Esophagus (tissue), 2 donors: ENCODE results near the gene EPB41L4A. TPM values are rescaled to one million over a fixed set of nuclear protein-coding genes. Genes with fewer than 3 reads are reported as not detected.

Experiments
- H3K27ac ChIP-seq, 2 donors: one replicate each; pipeline ENCODE4 v1.5.1; 2013; ENCODE audit warnings: low read depth in 2 of 2, mild to moderate bottlenecking in 2 of 2, inconsistent platforms in 1 of 2, low read length in 1 of 2, moderate library complexity in 1 of 2
- H3K27me3 ChIP-seq, 2 donors: one replicate each; pipeline ENCODE4 v1.6.1; 2013; ENCODE audit warnings: low read length in 2 of 2, control low read depth in 1 of 2, mild to moderate bottlenecking in 1 of 2; ENCODE audit not compliant: insufficient read depth in 2 of 2, control insufficient read depth in 1 of 2
- H3K36me3 ChIP-seq, 2 donors: one replicate each; pipeline ENCODE4 v1.6.1; 2013; ENCODE audit warnings: low read length in 1 of 2; ENCODE audit not compliant: control insufficient read depth in 2 of 2, insufficient read depth in 2 of 2
- H3K4me1 ChIP-seq, 2 donors: one replicate each; pipeline ENCODE4 v1.6.1; 2013; ENCODE audit warnings: low read length in 1 of 2; ENCODE audit not compliant: control insufficient read depth in 2 of 2, insufficient read depth in 2 of 2
- H3K4me3 ChIP-seq, 2 donors: one replicate each; pipeline ENCODE4 v1.5.1; 2013; ENCODE audit warnings: low read length in 2 of 2, mild to moderate bottlenecking in 2 of 2, low read depth in 1 of 2, moderate library complexity in 1 of 2
- H3K9me3 ChIP-seq, 2 donors: one replicate each; pipeline ENCODE4 v1.6.1; 2013; ENCODE audit warnings: mild to moderate bottlenecking in 2 of 2, low read depth in 1 of 2, low read length in 1 of 2, moderate library complexity in 1 of 2; ENCODE audit not compliant: control insufficient read depth in 2 of 2, insufficient read depth in 1 of 2
- WGBS, 2 donors: extraction: QIAGEN DNeasy Blood & Tissue Kit; methylation state at CpG; one replicate each; pipeline ENCODE4 v1.1.7; 2013; 5-methylcytosine and 5-hydroxymethylcytosine counted together
- polyA plus RNA-seq, 2 donors: library from polyadenylated mRNA; stranded (reverse); fragments of 200-250 nt; gene quantifications; one replicate each; pipeline ENCODE4 v1.2.3, GENCODE V29; 2013
- donor health status: healthy with polysubstance abuse.
- donor health status: Bipolar disorder and iron deficiency.

Gene EPB41L4A
- polyA plus RNA-seq, 2 donors = 9.6 to 11.8 TPM

- Histone ChIP-seq H3K27me3 (no peaks in the 10 kb centered on the region), H3K27ac (no peak overlapping the region), H3K36me3 (peaks cover 0 to 2% of the 10 kb centered on the region in 2 donors), H3K4me3 (no peak overlapping the region), H3K9me3 (no peaks in the 10 kb centered on the region), H3K4me1 (no peaks in the 10 kb centered on the region)
- 29% methylated on average over 8 of the region's 8 CpGs for WGBS, 2 donors
Measured at GRCh38 chr5:112174959-112175594, 244.0 kb downstream of the EPB41L4A start.

- peaks cover 10 to 28% of the 10 kb centered on the region in 2 donors for H3K36me3 ChIP-seq
- 81 to 92% methylated on average over 3 of the region's 3 CpGs for WGBS, 2 donors
- no peak overlapping the region for H3K27ac ChIP-seq
Measured at GRCh38 chr5:112165897-112166737, 253.0 kb downstream of the EPB41L4A start.

GRCh38 chr5:112165399-112165798, 253.7 kb downstream of the EPB41L4A start:
- H3K4me1 ChIP-seq = no peaks in the 10 kb centered on the region
- no peaks in the 10 kb centered on the region for H3K27me3 ChIP-seq
- no peak overlapping the region for H3K4me3 ChIP-seq
- 54 to 76% methylated on average over 3 of the region's 3 CpGs for WGBS, 2 donors
- H3K27ac ChIP-seq = no peak overlapping the region
- H3K36me3 ChIP-seq = peaks cover 10 to 26% of the 10 kb centered on the region in 2 donors
- no peaks in the 10 kb centered on the region for H3K9me3 ChIP-seq

More at GRCh38 chr5:112165897-112166737, 253.0 kb downstream of the EPB41L4A start:
- Histone ChIP-seq H3K9me3 (no peaks in the 10 kb centered on the region), H3K27me3 (no peaks in the 10 kb centered on the region), H3K4me3 (no peak overlapping the region), H3K4me1 (no peaks in the 10 kb centered on the region)

- Histone ChIP-seq H3K27ac (no peak overlapping the region), H3K36me3 (peaks cover 10 to 21% of the 10 kb centered on the region in 2 donors), H3K9me3 (no peaks in the 10 kb centered on the region), H3K4me3 (no peak overlapping the region), H3K4me1 (no peaks in the 10 kb centered on the region), H3K27me3 (no peaks in the 10 kb centered on the region)
- 88 to 90% methylated on average over 1 of the region's 1 CpG for WGBS, 2 donors
Measured at GRCh38 chr5:112163435-112163834, 255.6 kb downstream of the EPB41L4A start.

- peak overlapping the region in 1 of 2 donors; percentile 60 for H3K27ac ChIP-seq
- H3K9me3 ChIP-seq = no peaks in the 10 kb centered on the region
- no peaks in the 10 kb centered on the region for H3K4me1 ChIP-seq
- 1% methylated on average over 8 of the region's 8 CpGs for WGBS, 2 donors
- H3K36me3 ChIP-seq = peaks cover 10 to 17% of the 10 kb centered on the region in 2 donors
- H3K4me3 ChIP-seq = peak overlapping the region; percentile 93
- no peaks in the 10 kb centered on the region for H3K27me3 ChIP-seq
Measured at GRCh38 chr5:112161392-112161748, 257.7 kb downstream of the EPB41L4A start.

GRCh38 chr5:112160652-112161391, 258.3 kb downstream of the EPB41L4A start:
- WGBS, 2 donors = 0% methylated on average over 55 of the region's 55 CpGs
- no peaks in the 10 kb centered on the region for H3K4me1 ChIP-seq
- peak overlapping the region; percentile 93 for H3K4me3 ChIP-seq
- H3K27ac ChIP-seq = peak overlapping the region; percentile 64 to 80
- H3K27me3 ChIP-seq = no peaks in the 10 kb centered on the region
- peaks cover 10 to 12% of the 10 kb centered on the region in 2 donors for H3K36me3 ChIP-seq
- H3K9me3 ChIP-seq = no peaks in the 10 kb centered on the region

- H3K27me3 ChIP-seq = no peaks in the 10 kb centered on the region
- no peak overlapping the region for H3K4me3 ChIP-seq
- 60 to 61% methylated on average over 5 of the region's 5 CpGs for WGBS, 2 donors
- H3K4me1 ChIP-seq = no peaks in the 10 kb centered on the region
- no peak overlapping the region for H3K27ac ChIP-seq
- no peaks in the 10 kb centered on the region for H3K9me3 ChIP-seq
- H3K36me3 ChIP-seq = peaks cover 7 to 10% of the 10 kb centered on the region in 2 donors
Measured at GRCh38 chr5:112159435-112159834, 259.6 kb downstream of the EPB41L4A start.

GRCh38 chr5:112156211-112156610, 262.9 kb downstream of the EPB41L4A start:
- H3K36me3 ChIP-seq = no peaks in the 10 kb centered on the region
- H3K27me3 ChIP-seq = no peaks in the 10 kb centered on the region
- no peaks in the 10 kb centered on the region for H3K9me3 ChIP-seq
- no peak overlapping the region for H3K27ac ChIP-seq
- 66 to 71% methylated on average over 3 of the region's 3 CpGs for WGBS, 2 donors
- H3K4me3 ChIP-seq = no peak overlapping the region
- no peaks in the 10 kb centered on the region for H3K4me1 ChIP-seq

- no peak overlapping the region for H3K4me3 ChIP-seq
- H3K27me3 ChIP-seq = no peaks in the 10 kb centered on the region
- H3K36me3 ChIP-seq = no peaks in the 10 kb centered on the region
- H3K4me1 ChIP-seq = no peaks in the 10 kb centered on the region
- no peaks in the 10 kb centered on the region for H3K9me3 ChIP-seq
- H3K27ac ChIP-seq = no peak overlapping the region
Measured at GRCh38 chr5:112154940-112155686, 264.0 kb downstream of the EPB41L4A start.
